Psoas muscle (tissue), 8 donors: ENCODE measurements around the gene CFAP58. TPM values are rescaled to one million over a fixed set of nuclear protein-coding genes. Genes with fewer than 3 reads are reported as not detected.
A peak's percentile ranks its signal among the peaks of the same experiment; 100 is the strongest.

Source experiments
- ATAC-seq, 4 donors: fragments of 200-7000 bp; cut with Tn5 transposase; one replicate each; pipeline ENCODE4 v1.9.1; 2020; ENCODE audit warnings: moderate library complexity in 3 of 4, mild to moderate bottlenecking in 2 of 4
- DNase-seq, 2 donors: peaks; one replicate each; pipeline ENCODE4 v3.0.0-alpha.2; 2020
- H3K27ac ChIP-seq: fragments of 200-600 bp; one replicate; pipeline ENCODE4 v1.8.0; 2022
- H3K27me3 ChIP-seq, 3 donors: fragments of 200-600 bp in 1 of 3; one replicate each; pipeline versions ENCODE4 v1.6.1 to v1.8.0; 2013 to 2022; ENCODE audit warnings: low read length in 2 of 3, mild to moderate bottlenecking in 2 of 3, moderate library complexity in 1 of 3; ENCODE audit not compliant: insufficient read depth in 3 of 3
- H3K36me3 ChIP-seq, 2 donors: fragments of 200-600 bp in 1 of 2; one replicate each; pipeline versions ENCODE4 v1.6.1 to v1.8.0; 2013 to 2022; ENCODE audit warnings: low read depth in 1 of 2, mild to moderate bottlenecking in 1 of 2, moderate library complexity in 1 of 2; ENCODE audit not compliant: insufficient read depth in 1 of 2
- H3K4me1 ChIP-seq: fragments of 200-600 bp; one replicate; pipeline ENCODE4 v1.8.0; 2022
- H3K4me3 ChIP-seq: fragments of 200-600 bp; one replicate; pipeline ENCODE4 v1.8.0; 2022; ENCODE audit warnings: mild to moderate bottlenecking
- H3K9me3 ChIP-seq: fragments of 200-600 bp; one replicate; pipeline ENCODE4 v1.8.0; 2022
- WGBS, 3 donors: extraction: QIAGEN DNeasy Blood & Tissue Kit; methylation state at CpG; one replicate each; pipeline versions ENCODE4 v1.1.6 to v1.1.7; 2013; 5-methylcytosine and 5-hydroxymethylcytosine counted together
- intact Hi-C, 2 donors: fragments of 100-400 bp; cut with DNase I; formaldehyde crosslinking; loops; one replicate each; pipeline versions ENCODE4 v1.11.0 to v1.14.2; 2022
- polyA plus RNA-seq, 3 donors: library from polyadenylated mRNA; stranded (reverse); fragments of 200-250 nt; gene quantifications; one replicate each; pipeline ENCODE4 v1.2.3, GENCODE V29; 2013
- total RNA-seq, 4 donors: library from RNA; stranded (reverse); fragmentation: NEBNext Ultra II Directional in 2 of 4; extraction: Animal tissue kit (Norgen Biotek cat#: 25700) in 2 of 4; gene quantifications; one replicate each; pipeline versions ENCODE4 v1.2.1 to v1.2.4, GENCODE V29; 2021 to 2023
- TF ChIP-seq, protein P1 (sequence below): fragments of 200-600 bp; IDR thresholded peaks from one replicate; pipeline ENCODE4 v1.8.0; 2022; ENCODE audit warnings: antibody characterized with exemption
- donor health status: healthy with polysubstance abuse.
- donor health status: DM: no; HTN: no; CAD: no; lungs with moderate emphysema.
- donor health status: Bipolar disorder and iron deficiency.
- donor health status: healthy.
- donor health status: DM: yes; HTN: yes; CAD: no.
- donor health status: DM: no; HTN: no; CAD: no.
- donor health status: DM: no; HTN: no; CAD: no.
- donor health status: DM: yes; HTN: yes; CAD: no.

CFAP58 gene
- total and polyA plus RNA-seq, 7 donors: 0.04 to 1.4 (median 0.44) TPM

DNA sequence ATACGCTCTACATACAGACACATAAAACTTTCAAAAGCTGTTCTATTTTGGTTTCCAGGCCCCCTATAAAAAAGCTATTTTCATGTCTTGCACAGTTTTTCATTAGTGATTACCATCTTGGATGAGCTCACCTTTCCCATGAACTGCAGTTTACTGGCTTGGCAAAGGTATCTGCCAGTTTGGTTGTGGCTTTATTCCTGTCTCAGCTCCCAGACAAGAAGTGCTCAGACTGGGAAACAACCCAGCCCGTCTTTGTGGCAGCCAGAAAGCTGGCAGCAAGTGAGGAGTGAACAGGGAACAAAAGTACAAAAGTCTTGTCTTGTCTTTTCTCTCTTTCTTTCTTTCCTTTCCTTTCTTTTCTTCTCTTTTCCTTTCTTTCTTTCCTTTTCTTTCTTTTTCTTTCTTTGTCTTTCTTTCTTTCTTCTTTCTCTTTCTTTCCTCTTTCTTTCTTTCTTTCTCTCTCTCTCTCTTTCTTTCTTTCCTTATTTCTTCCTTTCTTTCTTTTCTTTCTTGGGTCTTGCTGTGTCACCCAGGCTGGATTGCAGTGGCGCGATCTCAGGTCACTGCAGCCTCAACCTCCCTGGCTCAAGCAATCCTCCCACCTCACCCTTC, 138.8 kb downstream of the CFAP58 start:
- DNase-seq: no peak
- Histone ChIP-seq H3K27me3 (no peaks in the 10 kb centered on the region), H3K27ac (no peak overlapping the region), H3K4me3 (no peak overlapping the region), H3K4me1 (peaks cover 7% of the 10 kb centered on the region), H3K9me3 (no peaks in the 10 kb centered on the region), H3K36me3 (no peaks in the 10 kb centered on the region)
- WGBS, 3 donors: 66 to 77% (median 71%) methylated on average over 4 of the region's 4 CpGs
- peak in 1 of 4 donors; percentile 58 for ATAC-seq
- intact Hi-C loops: no loop called here
- TF ChIP-seq, protein P1, sequence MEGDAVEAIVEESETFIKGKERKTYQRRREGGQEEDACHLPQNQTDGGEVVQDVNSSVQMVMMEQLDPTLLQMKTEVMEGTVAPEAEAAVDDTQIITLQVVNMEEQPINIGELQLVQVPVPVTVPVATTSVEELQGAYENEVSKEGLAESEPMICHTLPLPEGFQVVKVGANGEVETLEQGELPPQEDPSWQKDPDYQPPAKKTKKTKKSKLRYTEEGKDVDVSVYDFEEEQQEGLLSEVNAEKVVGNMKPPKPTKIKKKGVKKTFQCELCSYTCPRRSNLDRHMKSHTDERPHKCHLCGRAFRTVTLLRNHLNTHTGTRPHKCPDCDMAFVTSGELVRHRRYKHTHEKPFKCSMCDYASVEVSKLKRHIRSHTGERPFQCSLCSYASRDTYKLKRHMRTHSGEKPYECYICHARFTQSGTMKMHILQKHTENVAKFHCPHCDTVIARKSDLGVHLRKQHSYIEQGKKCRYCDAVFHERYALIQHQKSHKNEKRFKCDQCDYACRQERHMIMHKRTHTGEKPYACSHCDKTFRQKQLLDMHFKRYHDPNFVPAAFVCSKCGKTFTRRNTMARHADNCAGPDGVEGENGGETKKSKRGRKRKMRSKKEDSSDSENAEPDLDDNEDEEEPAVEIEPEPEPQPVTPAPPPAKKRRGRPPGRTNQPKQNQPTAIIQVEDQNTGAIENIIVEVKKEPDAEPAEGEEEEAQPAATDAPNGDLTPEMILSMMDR: no peak

DNA sequence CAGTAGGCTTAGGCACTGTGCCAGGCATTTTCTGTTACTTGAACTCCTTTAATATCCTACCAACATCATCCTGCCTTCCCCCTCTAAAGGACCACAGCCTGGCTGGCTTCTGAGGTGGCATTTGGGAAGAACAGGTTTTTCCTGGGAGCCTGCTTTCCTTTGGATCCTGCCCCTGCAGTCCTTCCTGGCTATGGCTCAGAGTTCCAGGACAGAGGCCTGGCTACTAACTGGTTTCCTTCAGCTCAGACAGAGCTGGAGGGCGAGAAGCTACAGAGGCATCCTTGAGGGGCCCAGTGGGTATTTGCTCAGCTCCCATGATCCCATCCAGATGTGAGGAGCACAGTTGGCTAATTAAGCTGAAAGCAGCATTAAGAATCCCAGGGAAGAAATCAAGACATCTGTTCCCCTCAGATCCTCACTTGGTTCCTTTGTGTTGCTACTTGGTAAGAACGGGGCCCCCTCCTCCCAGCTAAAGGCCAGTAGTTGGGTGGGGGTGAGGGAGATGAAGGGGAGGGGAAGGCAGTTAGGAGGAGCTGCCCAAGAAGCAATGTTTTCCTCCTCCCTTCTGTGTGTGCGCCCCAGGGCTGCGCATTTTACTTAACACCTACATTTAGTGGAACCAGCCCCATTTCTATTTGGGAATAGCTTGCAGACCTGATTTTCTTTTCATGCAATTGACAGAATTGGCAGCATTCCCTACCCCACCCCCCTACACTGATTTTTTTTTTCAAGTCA, 144.9 kb downstream of the CFAP58 start:
- ATAC-seq (no peak), DNase-seq (no peak)
- no peaks in the 10 kb centered on the region for H3K4me1 ChIP-seq
- intact Hi-C loops: no loop called here
- H3K9me3 ChIP-seq: no peaks in the 10 kb centered on the region
- no peaks in the 10 kb centered on the region for H3K36me3 ChIP-seq
- peaks cover 0 to 4% (median 0%) of the 10 kb centered on the region in 3 donors for H3K27me3 ChIP-seq
- no peak overlapping the region for H3K4me3 ChIP-seq
- H3K27ac ChIP-seq: no peak overlapping the region
- TF ChIP-seq, protein P1: no peak
- WGBS, 3 donors: 66 to 84% (median 69%) methylated on average over 4 of the region's 4 CpGs

DNA sequence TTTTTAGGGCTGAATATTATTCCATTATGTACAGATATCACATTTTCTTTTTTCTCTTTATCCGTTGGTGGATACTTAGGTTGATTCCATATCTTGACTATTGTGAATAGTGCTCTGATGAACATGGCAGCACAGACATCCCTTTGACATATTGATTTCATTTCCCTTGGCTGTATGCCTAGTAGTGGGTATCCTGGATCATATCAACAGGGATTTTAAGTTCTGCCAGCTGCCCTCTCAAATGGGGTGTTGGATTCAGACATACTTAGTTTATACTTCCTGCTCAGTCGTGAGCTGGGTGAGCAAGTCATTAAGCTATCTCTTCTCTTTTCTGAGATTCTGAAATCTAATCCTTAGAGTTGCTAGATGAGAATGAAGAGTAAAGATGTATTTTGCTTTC, 147.8 kb downstream of the CFAP58 start:
- no peak overlapping the region for H3K4me3 ChIP-seq
- no peaks in the 10 kb centered on the region for H3K4me1 ChIP-seq
- H3K36me3 ChIP-seq: no peaks in the 10 kb centered on the region
- H3K27ac ChIP-seq: no peak overlapping the region
- no peak for DNase-seq
- no peaks in the 10 kb centered on the region for H3K9me3 ChIP-seq
- TF ChIP-seq, protein P1: no peak
- 43 to 49% (median 49%) methylated on average over 2 of the region's 2 CpGs for WGBS, 3 donors
- ATAC-seq: no peak
- intact Hi-C loops: no loop called here
- peaks cover 0 to 4% (median 0%) of the 10 kb centered on the region in 3 donors for H3K27me3 ChIP-seq

DNA sequence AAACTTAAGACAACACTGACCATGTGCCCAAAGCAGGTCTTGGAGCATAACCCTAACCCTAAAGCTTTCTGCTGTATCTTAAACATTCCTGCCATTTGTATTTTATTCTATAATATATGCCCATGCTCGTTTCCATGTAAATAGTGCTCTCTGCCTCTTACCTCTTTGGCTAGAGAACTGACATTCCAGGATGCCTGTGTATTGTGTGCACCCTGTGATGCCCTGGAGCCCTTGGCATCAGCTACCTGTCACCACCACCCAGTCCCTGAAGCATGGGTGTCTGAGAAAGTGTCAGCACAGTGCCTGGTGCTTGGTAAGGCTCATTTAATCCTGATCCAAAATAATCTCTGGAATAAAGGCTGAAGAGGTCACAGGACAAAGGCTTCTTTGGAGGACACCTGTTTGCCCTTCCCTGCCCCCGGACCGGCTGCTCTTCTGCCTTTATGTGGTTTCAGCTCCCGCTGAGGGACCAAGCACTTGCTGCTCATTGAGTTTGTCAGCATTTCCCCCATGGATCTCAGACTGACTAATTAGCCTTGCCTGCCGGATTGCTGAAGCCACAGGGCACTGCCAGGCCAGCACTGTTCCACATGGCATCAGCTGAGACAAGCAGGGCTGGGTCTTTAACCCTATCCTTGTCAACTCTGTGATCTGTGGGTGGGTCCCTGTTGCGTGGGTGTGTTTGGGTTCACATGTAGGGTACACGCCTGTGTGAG, 148.4 kb downstream of the CFAP58 start:
- Histone ChIP-seq H3K4me1 (no peaks in the 10 kb centered on the region), H3K4me3 (no peak overlapping the region), H3K27ac (no peak overlapping the region), H3K9me3 (no peaks in the 10 kb centered on the region), H3K36me3 (no peaks in the 10 kb centered on the region), H3K27me3 (peaks cover 0 to 4% (median 0%) of the 10 kb centered on the region in 3 donors)
- intact Hi-C loops: no loop called here
- TF ChIP-seq, protein P1: no peak
- DNase-seq (no peak), ATAC-seq (no peak)
- WGBS, 3 donors: 39 to 53% (median 45%) methylated on average over 7 of the region's 7 CpGs
